EH (cell line): ENCODE results near the gene ATF6.

Experiments used
- DNase-seq: peaks from one replicate; pipeline ENCODE4 v3.0.0-alpha.2; 2015; ENCODE audit warnings: low read depth

The ATF6 gene

DNA sequence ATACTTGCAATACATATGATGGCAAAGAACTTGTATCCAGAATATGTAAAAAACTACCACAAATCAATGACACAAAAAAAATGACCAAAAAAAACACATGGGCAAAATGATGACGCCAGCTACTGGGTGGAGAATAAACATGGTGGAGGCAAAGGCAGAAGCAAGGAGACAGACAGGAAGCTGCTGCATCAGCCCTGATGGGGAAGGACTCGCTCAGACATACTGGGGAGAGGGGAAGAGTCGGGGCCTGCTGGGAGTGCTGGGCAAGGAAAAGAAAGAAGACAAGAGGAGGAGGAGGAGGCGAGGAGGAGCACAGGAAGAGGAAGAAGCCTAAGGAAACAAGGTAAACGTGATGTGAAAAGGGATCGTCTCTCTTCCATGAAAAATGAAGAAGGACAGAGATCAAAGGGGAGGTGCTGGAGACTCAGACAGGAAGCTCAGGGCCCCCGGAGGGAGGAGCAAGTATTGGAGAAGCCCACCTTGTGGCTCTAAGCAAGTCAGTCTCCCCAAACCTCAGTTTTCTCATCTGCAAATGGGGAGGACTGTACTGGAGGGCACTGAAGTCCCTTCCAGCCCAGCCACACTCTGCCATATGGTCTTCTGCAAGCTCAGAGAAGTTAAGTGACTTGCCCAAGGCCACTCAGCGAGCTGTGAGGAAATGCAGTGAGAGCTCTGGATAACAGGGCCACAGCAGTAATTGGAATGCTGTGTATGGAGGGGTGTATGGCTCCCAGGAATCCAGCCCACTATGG lies 233.4 kb downstream of the ATF6 start:
- DNase-seq, result no peak

DNA sequence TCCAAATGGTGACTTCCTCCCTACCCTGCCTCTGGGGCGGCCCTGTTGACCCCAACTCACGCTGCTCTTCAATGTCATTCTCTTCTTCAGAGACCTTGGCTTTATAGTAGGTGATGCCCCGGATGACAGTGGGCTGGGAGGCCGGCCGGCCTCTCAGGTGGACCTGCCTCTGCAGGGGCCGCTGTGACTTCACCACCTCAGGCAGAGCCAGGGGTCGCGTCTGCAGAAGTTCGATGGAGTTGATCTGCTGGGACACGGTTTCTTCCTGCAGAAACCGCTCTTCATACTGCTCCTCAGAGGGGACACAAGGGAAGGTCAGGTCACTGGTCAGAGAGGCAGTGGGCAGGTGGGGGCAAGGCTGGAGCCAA lies 233.9 kb downstream of the ATF6 start:
- no peak for DNase-seq

DNA sequence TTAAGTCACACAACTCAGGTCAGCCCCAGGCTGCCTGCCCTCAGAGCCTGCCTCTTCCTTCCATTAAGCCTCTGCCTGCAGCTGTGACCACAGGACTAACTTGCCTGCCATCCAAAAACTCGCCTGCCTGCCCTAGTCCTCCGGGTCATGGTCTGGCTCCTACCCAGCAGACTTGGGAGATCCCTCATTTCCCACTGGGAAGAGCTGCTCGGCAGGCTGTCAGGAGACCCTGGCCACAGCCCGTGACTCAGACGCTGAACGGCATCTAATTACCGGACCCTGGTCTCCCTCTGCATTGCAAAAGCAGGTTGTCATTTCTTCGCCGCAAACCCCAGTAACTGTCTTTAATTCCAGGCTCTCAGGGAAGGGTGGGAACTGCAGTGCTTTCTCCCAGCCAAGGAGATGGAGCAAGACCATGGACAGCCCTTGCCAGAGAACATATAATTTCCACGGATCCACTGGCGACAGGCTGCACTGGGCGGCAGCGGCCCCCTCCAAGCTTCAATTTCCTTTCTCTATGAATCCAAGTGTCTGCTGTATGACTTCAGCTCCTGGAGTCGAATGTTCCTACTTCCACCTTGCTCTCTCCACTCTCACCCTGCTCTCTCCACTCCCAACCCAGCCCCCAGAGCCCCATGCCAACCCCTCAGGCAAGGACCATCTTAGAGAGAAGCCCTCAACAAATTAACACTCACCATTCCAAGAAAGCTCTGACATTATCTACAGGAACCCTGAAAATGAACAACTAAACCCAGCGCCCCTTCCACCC lies 237.1 kb downstream of the ATF6 start:
- DNase-seq, result peak; percentile 100

DNA sequence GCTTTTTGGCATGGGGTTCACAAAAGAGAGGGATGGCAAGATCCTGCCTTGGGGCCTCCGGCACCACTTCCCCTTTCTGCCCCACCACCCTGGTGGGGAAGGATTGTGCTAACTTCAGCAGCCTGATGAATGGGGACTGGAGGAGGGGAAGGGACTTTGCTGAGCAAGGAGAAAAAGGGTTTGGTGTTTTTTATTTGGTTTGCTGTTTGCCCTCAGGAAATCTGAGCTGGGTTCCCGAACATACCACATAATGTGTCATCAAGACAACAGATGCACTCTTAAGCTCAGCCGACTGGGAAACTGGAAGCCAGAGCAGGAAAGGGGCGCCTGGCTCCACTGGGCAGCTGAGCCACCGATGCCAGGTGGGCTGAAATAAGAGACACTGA lies 237.7 kb downstream of the ATF6 start:
- peak; percentile 96 for DNase-seq

DNA sequence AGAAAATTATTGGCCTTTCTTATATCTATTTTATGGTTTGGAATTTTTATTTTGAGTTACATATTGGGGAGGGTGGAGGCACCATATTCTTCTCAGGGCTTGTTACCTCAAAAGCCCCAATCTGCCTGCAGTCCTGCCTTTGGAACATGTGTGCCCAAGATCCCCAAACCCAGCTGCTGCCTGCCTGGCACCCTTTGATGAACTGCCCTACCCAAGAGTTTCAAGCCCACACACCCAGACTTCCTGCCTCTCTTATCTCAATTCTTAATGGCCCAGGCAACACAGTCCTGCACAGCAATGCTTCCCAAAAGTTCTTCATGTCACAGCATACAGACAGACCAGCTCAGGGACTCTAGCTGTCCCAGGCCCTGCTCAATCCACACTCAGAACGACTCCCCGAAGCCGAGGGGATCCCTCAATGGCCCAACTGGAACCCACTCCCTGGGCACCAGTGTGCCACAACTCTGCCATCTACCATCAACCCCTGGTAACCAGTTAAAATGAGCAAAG lies 238.4 kb downstream of the ATF6 start:
- DNase-seq, result no peak

DNA sequence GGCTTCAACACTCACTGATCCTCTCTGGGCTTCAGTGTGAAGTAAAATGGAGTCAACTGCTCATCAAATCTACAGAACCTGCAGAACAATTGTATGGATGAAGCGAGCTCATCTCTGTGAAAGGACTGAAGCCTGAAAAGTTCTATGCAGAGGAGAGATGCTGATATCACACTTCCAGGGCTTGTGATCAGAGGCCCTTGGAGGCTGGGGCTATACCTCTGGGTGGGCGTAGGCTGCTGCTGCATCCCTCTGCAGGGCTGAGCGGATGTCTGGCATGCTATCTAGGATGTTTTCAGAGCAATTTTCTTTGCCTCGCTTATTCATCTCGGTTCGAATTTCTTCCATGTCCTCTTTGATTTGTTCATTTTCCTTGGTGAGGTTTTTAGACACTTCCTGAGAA lies 240.0 kb downstream of the ATF6 start:
- DNase-seq, result no peak

DNA sequence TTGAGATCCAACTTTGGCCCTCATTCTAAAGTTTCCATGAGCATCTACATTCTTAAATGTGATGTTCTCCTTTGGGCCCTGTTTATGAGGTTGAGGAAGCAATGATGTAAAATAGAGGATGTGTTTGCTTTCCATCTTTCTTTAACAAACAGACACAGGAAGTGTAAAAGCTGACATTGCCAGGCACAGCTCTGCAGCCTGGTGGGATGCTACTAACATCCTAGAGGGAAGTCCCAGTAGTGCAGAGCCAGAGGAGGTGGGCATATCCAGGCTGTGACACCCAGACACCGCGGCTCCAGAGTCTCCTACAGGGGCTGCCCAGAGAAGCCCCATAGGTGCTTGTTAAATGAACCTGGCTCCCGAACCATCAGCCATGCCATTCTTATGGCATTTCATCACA lies 241.3 kb downstream of the ATF6 start:
- no peak for DNase-seq

DNA sequence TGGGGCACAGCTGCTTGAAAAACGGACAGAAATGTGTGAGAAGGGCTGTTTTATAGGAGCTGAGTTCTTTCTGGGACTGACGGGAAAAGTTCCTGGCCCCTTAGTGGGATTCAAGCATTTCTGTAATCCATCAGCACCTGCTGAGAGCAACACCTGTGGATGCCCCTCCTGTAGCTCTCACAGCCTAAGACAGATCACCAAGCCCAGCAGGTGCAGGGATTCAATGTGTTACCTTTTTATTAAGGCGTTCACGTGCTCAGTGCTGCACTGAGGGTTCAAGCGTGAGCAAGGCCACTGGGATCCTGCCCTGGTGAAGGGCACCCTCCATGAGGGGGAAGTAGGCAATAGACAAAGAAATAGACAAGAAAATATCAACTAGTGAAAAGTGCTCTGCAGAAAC lies 242.7 kb downstream of the ATF6 start:
- DNase-seq, result no peak

DNA sequence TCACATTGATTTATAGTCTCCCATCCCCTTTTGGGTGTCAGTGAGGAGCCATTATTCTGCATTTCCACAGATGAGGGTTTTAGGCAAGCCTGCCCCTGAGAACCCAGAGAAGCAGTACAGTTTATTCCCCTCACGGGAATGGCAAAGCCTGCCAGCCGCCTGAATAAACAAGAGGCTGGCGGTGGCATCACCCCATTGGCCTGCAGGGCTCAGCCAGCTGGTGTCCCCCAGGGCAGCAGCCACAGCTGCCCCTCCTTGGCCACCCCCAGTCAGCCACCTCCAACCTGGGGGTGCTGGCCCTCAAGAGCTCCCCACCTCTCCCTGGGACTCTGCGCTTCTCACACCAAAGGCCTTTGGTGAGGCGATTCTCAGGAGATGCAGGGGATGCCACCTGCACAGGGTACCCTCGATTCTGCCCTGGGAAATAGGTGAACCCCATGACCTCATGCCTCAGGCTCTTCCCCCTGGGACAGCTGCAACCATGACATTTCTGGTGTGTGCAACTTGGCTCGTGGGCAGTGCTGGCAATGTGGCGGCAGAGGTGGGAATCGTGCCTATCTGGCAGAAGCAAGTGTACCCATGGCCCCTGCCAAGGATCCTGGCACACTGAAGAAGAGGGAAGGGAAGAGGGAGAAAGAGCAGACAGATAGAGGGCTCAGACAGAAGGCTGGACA lies 243.5 kb downstream of the ATF6 start:
- DNase-seq, result no peak

DNA sequence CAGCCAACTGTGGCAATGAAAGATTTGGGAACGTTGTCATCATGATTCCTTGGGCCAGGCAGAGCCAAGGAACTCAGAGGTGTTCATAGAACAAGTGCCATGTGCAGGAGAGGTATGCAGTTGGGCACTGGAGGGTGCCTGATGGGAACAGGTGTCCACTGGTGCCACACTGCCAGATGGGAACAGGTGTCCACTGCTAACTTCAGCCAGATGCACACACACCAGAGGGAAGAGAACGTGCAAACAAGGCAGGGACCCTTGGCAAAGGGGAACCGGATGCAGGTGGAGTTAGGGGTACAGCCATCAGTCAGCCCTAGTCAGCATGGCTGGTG lies 244.0 kb downstream of the ATF6 start:
- DNase-seq, result no peak

DNA sequence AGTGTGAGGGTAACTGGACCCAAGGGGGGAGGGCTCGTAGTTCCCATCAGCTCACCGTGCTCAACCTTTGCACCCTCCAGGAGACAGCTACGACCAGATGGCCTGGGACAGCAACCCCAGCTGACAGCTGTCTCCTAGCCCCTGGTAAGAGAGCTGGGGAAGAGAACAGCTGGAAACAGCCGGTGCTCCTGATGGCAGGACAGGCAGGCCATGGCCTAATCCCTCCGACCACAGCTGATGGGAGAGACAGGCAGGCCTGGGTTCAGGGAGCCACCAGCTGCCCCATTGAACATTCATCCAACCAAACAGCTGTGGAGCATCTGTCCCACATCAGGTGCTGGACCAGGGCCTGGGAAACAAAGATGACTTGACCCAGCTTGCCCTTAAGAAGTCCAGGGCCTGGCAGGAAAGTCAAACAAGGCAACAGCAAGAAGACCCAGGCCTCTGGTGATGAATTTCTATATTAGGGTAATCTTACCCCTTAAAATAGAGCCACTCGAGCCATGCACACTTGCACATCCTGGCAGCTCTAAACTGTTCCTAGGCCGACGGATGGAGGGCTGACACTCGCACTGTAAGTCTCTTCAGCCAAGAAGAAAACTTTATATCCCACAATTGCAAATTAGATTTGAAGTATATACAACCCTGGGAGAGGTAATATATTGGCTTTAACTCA lies 245.4 kb downstream of the ATF6 start:
- no peak for DNase-seq

DNA sequence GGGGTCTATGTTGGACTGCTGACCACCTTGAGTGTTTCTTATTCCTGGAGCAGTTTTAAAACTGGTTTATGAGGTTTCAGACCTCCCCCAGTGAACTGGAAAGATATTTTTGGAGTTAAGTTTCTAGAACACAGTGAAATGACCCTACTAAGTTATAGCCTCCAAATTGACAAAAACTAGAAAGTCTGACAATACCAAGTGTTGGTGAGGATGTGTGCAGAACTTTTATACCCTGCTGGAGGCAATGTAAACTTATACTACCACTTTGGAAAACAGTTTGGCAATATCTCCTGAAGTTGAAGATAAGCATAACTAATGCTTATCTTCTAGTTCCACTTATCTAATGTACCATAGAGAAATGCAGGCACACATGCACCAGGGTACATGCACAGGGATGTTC lies 247.2 kb downstream of the ATF6 start:
- no peak for DNase-seq
